Measurements from ENCODE around the gene AKAP11. TPM values are rescaled to one million over a fixed set of nuclear protein-coding genes. Genes with fewer than 3 reads are reported as not detected.

The AKAP11 gene
- total RNA-seq, 4 donors from 2014 or later: 30.9 to 49.8 (median 34.7) TPM

DNA sequence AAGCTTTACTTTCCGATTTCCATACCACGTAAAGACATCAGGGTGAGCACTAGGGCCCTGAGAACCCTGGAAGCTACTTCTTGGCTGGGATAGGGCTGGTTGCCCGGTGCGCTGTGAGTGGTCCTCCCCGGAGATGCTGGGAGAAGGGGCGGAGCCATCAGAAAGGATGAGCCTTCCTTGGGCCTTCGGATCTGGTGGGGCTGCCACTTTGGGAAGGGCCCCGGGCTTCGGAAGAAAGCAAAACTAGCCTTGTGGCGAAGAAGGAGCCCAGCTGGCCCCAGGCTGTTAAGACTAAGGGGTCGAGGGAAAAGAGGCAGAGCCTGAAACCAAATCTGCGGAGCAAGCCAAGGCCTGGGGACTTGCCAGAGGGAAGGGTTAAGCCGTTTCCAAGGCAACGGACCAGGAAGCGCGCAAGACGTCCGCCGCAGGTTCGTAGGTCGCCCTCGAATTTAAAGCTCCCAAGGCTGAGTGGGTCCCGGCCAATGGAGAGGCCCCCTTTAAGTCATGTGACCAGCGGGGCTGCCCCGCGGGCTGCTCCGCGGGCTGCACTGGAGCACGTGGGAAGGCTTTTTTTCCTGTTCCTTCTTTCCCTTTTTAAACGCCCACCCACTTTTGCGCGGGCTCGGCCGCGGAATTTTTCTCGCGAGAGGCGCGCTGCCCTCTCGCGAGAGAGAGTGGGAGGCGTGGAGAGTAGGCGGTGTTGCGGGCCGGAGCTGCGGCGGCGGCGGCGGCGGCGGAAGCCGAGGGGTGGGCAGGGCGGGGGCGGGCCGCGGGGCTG, 426 bp upstream of the AKAP11 start:
- TF ChIP-seq, protein P1, sequence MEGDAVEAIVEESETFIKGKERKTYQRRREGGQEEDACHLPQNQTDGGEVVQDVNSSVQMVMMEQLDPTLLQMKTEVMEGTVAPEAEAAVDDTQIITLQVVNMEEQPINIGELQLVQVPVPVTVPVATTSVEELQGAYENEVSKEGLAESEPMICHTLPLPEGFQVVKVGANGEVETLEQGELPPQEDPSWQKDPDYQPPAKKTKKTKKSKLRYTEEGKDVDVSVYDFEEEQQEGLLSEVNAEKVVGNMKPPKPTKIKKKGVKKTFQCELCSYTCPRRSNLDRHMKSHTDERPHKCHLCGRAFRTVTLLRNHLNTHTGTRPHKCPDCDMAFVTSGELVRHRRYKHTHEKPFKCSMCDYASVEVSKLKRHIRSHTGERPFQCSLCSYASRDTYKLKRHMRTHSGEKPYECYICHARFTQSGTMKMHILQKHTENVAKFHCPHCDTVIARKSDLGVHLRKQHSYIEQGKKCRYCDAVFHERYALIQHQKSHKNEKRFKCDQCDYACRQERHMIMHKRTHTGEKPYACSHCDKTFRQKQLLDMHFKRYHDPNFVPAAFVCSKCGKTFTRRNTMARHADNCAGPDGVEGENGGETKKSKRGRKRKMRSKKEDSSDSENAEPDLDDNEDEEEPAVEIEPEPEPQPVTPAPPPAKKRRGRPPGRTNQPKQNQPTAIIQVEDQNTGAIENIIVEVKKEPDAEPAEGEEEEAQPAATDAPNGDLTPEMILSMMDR (IDR thresholded peaks at IDR 0.05): no peak
- TF ChIP-seq POLR2A (IDR thresholded peaks at IDR 0.05): no peak
- Histone ChIP-seq H3K27me3 (no peaks in the 10 kb centered on the region), H3K9me3 (no peaks in the 10 kb centered on the region), H3K4me3 (replicated peaks in 1 of 3) (peak overlapping the region; percentile 5 to 94 (median 24)), H3K36me3 (no peaks in the 10 kb centered on the region), H3K4me1 (peaks cover 3 to 6% of the 10 kb centered on the region in 2 donors), H3K27ac (peak overlapping the region; percentile 16 to 87 (median 85))
- WGBS, 2 donors: 2 to 4% methylated on average over 41 to 52 of the region's 57 CpGs
- intact Hi-C loops (cut with DNase I): no loop called here
- peak; percentile 91 to 92 for DNase-seq

DNA sequence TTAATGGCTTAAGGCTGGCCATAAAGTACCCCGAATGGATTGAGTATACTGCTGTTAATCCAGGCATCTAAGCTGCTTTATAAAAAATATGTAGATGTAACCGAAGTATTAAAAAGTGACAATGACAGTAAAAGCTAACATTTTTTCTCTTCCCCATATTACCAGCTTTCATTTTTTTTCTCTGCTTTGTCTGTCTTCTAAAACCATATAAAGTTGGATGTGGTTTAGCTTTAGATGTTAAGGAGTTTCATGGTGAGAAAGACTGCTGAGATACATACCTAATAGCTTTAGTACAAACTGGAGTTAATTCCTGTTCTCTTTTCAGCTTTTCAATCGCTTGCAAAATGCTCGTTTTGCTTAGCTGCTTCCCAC, 838 bp downstream of the AKAP11 start:
- 11 to 13% methylated on average over 4 of the region's 4 CpGs for WGBS, 2 donors
- peaks cover 3 to 6% of the 10 kb centered on the region in 2 donors for H3K4me1 ChIP-seq
- peak overlapping the region in 2 of 3 donors; percentile 85 to 87 for H3K27ac ChIP-seq
- no peaks in the 10 kb centered on the region for H3K27me3 ChIP-seq
- no peak for DNase-seq
- intact Hi-C loops (cut with DNase I): no loop called here
- no peak for TF ChIP-seq POLR2A (IDR thresholded peaks at IDR 0.05)
- TF ChIP-seq, protein P1 (IDR thresholded peaks at IDR 0.05): no peak
- no peaks in the 10 kb centered on the region for H3K9me3 ChIP-seq
- peak overlapping the region; percentile 94 to 97 (median 96) for H3K4me3 ChIP-seq (replicated peaks in 1 of 3)
- H3K36me3 ChIP-seq: no peaks in the 10 kb centered on the region

DNA sequence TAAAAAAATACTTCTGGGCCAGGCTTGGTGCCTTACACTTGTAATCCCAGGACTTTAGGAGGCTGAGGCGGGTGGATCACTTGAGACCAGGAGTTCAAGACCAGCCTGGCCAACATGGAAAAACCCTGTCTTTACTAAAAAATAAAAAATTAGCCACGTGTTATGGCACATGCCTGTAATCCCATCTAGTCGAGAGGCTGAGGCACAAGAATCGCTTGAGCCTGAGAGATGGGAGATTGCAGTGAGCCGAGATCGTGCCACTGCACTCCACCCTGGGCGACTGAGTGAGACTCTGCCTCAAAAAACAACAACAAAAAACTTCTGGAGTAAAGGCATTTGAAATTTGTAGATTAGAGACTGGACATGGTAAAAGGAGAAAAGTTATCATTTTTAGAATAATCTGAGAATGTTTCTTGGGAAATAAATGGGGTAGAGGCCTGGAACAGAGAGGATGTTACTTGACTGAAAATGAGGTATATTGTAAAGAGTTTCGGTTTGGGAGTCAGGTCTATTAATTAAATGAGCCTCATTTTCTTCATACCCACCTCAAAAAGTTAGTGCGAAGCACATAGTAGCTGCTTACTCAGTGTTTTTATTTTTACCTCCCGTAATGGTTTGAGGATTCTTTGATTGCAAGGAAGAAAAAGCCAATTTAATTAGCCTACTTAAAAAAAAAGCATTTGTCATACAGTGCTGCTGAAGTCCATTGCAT, 2.6 kb downstream of the AKAP11 start:
- no peak for TF ChIP-seq POLR2A (IDR thresholded peaks at IDR 0.05)
- TF ChIP-seq, protein P1 (IDR thresholded peaks at IDR 0.05): no peak
- no peaks in the 10 kb centered on the region for H3K27me3 ChIP-seq
- WGBS, 2 donors: 81 to 85% methylated on average over 9 to 10 of the region's 10 CpGs
- no peak overlapping the region for H3K27ac ChIP-seq
- no peaks in the 10 kb centered on the region for H3K9me3 ChIP-seq
- DNase-seq: no peak
- peaks cover 3 to 6% of the 10 kb centered on the region in 2 donors for H3K4me1 ChIP-seq
- intact Hi-C loops (cut with DNase I): no loop called here
- H3K4me3 ChIP-seq (replicated peaks in 1 of 3): no peak overlapping the region
- no peaks in the 10 kb centered on the region for H3K36me3 ChIP-seq

DNA sequence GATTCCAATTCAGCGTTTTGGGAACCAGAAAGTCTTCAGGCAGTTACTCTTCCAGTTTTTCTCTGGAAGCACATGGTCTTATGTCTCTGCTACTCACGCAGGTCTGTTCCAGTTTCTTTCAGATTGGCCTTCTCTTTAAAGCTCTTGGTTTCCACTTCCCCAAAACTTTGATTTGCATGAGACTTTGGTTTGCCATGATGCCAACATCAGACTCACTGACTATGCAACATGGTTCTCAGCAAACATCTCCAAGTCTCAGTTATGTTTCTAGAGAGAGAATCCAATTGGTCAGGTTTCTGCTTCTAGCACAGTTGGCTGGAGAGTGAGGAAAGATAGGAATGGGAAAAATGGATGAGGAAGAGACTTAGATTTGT, 3.1 kb downstream of the AKAP11 start:
- WGBS, 2 donors: 79 to 85% methylated on average over 2 of the region's 2 CpGs
- intact Hi-C loops (cut with DNase I): no loop called here

More for the DNA sequence above, 3.1 kb downstream of the AKAP11 start:
- Histone ChIP-seq H3K27ac (no peak overlapping the region), H3K9me3 (no peaks in the 10 kb centered on the region), H3K4me1 (peaks cover 3 to 6% of the 10 kb centered on the region in 2 donors), H3K27me3 (no peaks in the 10 kb centered on the region), H3K4me3 (replicated peaks in 1 of 3) (no peak overlapping the region), H3K36me3 (no peaks in the 10 kb centered on the region)
- no peak for DNase-seq
- TF ChIP-seq, protein P1 (IDR thresholded peaks at IDR 0.05): no peak
